Measurements from ENCODE around the gene C1QTNF7.
A peak's percentile ranks its signal among the peaks of the same experiment; 100 is the strongest.

The C1QTNF7 gene

GRCh38 chr4:15416357-15417232, 11.2 kb upstream of the C1QTNF7 start:
- DNase-seq = no peak

GRCh38 chr4:15417233-15417660, 10.6 kb upstream of the C1QTNF7 start:
- DNase-seq = no peak

GRCh38 chr4:15418956-15419355, 8.9 kb upstream of the C1QTNF7 start:
- no peak for DNase-seq

- no peak for DNase-seq
Observed at GRCh38 chr4:15420642-15421041, 7.2 kb upstream of the C1QTNF7 start.

DNA sequence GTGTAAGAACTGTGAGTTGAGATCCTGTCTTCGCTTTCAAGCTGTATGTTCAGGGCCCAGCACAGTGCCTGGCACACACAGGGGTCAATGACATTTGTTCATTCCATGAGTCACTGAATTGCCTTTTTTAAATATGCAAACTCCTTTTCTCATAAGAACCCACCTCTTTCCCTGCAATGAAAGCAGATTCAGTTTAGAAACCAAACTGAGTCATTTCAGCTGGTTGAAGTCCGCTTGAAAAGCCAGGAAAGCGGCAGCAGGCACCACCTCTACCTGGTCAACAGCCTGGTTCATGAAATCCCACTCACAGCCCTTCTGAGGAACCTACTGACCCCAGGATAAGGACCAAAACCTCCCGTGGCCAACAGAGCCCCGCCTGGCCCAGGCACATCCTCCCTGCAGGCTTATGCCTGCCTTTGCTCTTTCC, 4.5 kb upstream of the C1QTNF7 start:
- DNase-seq = no peak

GRCh38 chr4:15425520-15425919, 2.3 kb upstream of the C1QTNF7 start:
- no peak for DNase-seq

GRCh38 chr4:15427161-15427560, 672 bp upstream of the C1QTNF7 start:
- no peak for DNase-seq

DNA sequence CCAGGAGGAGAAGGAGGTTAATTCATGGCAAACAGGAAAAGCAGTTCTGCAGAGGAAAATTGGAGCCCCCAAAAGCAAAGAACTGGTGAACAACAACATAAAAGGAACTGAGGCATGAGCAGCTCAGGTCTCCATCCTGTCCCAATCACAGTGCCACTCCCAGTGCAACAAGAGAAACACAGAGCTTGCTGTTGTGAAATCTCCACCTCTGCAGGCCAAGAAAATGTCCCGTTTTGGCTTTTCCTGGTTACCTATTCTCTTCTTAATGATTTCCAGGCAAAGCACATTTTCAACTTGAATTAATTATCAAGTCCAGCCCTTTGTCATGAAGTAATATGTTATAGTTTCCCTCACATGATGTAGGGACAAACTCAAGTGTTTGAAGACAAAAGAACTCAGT, 778 bp downstream of the C1QTNF7 start:
- DNase-seq = no peak

DNA sequence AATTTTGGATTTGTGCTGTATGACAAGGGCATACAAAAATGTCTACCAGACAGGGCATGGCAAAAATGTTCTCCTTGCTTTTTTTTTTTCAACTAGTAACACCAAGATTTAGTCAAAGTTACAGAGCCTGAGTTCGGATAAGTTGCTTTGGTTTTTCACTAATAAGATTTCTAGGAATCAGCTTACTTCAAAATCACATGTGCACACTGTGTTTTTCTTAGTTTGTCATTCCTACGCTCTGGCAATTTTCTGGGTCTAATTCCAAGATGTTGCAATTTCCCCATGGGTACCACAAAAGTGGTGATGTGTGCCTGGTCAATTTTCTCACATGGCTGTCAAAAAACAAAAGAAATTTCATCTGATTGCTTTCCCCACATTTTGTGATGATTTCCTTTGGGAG, 6.3 kb downstream of the C1QTNF7 start:
- no peak for DNase-seq

DNA sequence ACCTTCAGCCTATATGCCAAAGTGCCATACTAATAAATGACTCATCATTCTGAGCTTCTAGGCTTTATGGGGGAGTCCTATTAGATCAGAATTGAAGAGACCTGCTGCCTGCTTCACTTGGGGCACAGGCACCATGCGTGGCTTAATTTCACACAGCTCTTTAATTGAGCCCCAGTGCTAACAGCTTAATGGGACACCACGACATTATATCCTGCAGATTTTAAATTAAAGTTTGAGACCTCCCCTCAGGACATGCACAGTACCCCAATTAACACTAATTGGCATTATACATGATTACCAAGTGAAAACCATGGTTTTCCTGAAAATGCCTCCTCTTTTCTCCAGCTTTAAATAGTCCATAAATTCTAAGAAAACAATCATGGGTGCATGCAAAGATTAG, 6.8 kb downstream of the C1QTNF7 start:
- DNase-seq = no peak

DNA sequence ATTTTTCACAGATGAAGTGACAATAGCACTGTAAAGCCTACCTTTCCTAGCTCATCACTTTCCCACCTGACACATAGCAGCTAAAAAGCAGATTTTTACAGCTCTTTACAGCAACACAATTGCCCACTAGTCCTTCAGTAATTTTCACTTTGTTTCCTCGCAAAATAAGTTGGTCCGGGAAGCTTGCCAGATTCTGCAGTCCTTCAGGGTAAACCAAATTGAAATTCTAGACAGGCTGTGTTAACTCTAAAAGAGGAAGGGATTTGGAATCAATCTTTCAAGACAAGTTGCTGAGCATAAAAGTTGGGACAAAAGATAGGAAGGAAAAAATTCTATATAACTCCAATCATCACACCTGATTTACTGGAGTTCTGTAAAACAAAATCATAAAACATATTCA, 8.7 kb downstream of the C1QTNF7 start:
- no peak for DNase-seq

DNA sequence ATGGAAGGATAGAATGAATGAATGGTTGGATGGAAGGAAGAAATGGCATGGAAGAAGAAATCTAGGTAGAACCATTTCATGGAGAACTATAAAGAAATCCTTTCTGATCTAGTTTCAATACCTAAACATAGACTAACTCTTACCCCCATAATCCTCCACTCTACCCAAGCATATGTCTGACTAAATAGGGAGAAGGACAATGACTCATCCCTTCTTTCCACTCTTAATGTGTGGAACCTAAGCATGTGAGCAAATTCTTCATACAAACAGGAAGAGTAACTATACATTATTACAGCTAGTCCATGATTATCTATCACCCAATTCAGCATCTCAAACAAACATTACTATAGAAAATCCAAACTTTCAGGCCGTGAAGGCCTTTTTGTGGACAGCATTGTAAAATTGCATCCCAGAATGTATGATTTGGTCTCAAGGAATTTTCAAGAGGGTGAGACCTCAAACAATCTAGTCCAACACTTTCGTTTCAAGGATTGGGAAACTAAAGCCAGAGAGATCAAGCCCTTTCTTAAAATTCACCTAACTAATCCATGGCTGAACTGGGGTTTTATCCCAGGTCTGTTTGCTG, 11.2 kb downstream of the C1QTNF7 start:
- DNase-seq = no peak

- no peak for DNase-seq
Observed at GRCh38 chr4:15443371-15444160, 15.7 kb downstream of the C1QTNF7 start.

- DNase-seq = no peak
Observed at GRCh38 chr4:15444276-15444675, 16.4 kb downstream of the C1QTNF7 start.

DNA sequence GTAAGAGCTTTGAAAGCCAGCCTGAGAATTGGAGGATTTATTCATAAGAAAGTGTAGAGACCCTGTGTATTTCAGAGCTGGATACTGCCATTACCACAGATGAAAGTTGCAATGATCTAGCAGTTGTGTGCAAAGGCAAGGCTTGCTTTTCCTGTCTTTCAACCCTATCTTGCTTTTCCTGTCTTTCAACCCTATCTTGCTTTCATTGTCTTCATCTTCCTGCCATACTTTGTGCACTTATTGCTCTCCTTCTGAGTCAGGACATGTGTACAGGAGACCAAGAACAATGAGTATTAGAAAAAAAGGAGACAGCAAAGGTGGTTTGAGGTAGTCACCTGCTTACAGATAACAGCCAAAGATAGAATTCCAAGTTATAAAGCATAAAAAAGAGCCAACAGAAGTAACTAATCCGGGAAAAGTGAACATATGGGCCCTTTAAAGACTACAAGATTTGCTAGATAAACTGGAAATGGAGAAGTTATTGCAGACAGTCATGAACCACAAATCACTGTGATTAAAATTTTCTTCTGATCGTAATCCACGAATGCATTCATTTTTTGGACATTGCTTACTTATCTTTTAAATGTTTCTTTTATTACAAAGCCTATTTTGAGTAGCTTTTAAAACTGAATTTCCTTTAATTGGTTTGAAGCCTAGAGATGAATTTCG, 17.2 kb downstream of the C1QTNF7 start:
- DNase-seq = no peak

DNA sequence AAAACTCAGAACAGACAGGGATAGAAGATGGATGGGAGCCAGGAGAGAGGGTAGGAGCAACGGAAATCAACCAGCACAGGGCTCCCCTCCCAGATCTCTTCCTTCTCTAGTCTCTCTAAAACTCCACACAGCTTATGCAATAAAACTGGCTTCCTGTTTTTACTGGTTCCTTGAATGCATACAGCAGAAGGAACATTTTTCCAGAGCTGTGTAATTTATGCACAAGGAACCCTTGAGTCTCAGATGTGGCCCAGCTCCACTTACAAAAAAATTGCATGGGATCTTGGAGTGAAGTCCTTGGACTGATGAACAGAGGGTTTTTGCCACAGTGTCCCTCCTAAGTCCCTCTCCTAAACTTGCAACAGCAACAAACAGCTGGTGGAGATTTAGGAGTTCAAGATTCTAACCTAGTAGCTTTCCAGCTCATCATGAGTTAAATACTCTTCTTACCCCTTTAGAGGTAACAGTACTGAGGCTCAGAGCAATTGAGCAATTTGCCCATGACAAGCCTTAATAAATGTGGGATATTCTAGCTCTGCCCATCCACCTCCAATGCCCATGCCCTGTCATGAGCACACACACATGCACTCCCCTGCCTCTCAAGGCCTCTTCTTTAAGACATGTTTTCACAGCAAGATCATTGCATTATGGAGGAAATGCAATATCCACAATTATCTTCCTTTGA, 23.5 kb downstream of the C1QTNF7 start:
- DNase-seq = no peak

DNA sequence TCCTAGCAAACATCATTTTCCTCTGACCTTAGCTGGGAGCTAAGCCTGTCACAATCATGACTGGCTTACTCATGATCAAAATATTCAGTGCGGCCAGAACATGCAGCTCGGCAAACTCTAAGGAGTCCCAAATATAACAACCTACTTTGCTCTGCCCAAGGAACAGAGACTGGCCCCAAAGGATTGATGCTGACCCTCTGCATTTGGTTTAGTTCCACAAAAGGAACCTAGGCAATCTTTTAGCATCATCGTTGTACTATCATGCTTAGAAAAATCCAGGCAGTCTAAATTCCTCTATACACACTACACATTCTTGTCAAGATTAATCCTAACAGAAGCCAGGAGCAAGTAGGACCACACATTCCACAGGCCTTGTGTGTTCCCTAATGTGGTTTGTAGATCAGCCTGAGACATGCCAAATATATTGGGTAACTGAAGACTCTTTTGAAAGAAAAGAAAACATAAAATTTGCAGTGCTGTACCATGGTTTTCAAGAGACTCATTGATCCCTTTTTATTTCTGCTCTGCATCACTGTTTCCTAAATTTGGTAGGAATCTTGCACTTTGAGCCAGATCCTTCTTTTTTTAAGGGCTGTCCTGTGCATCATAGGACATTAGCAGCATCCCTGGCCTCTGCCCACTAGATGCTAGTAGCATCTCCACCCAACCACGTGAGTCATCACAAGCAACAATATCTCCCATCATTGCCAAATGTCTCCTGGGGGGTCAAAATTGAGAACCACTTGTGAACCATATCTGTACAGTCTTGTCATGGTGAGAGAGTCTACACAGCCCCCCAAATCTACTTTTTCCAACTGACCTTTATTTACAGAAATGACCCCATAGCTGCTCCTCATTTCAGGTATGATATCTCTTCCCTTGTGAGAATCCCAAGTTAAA, 24.3 kb downstream of the C1QTNF7 start:
- DNase-seq = no peak

GRCh38 chr4:15455290-15455689, 27.5 kb downstream of the C1QTNF7 start:
- DNase-seq = no peak

DNA sequence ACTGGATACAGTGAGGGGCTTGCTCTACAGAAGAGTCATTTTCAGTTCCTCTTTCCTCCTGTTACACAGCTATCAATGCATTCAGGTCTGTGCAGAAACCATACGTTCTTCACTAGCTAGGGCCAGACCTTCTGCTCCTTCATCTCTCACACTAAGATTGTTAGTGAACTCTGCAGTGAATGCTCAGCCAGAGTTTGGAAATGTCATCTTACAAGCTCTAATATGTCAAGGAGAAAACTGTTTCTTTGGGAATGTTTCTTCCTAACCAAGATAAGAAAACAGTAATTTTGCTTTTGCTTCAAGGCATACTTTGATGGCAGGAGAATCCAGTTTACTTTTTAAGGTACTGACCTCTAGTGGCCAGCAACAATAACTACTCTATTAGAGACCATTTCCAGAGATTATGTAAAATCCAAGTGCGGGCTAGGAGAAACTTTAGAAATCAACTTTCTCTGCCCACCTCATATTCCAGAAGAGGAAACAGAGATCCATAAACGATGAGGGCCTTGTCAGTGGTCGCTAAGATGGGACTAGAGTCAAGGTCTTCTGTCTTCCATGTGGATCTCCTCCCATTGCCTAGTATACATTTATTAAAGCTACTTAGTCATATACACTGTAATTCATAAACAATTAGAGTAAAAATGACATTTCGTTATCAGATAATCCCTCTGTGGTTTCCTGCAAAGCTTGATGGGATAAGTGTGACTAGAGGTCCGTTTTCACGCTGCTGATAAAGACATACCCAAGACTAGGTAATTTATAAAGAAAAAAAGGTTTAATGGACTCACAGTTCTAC, 29.8 kb downstream of the C1QTNF7 start:
- peak; percentile 4 to 54 for DNase-seq

DNA sequence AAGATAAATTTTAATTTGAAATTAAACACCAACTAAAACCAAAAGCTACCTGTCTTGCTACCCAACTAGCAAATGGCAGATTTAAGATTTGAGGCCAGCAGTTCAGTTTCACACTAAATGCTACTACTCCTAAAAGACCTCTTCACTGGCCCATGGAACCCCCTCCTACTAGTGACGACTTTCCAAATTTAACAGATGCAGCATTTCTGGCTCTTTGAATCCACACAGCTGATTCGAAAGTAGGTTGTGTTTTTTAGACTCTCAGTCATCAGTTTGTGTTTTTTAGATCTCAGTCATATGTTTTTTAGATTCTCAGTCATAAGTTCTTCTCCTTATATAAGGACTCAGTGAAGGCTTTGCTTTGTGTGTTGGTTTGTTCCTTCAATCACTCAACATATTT, 30.8 kb downstream of the C1QTNF7 start:
- DNase-seq = no peak

DNA sequence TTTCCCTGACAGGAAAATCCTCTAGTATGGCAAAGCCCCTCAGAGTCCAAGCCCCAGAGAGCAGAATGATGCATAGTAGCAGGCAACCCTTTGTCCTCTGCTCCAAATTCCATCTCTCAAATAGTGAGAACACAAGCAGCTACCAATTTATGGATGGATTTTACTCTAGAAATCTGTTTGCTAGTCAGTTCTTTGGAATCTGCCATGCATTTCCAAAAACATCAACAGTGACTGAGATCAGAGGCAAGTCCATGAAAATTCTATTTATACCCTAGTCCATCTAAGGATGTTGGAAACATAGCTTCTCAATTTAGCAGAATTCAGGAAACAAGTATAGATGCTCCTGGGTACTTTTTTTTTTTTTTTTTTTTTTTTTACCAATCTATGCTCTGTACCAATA, 31.9 kb downstream of the C1QTNF7 start:
- no peak for DNase-seq

Data from CD4-positive, alpha-beta T cell treated with Interferon alpha-2 for 1 hour (primary cell).